NK-92 treated with Interleukin-12 subunit alpha and Interleukin-12 subunit beta, amount 100 ng/mL, for 24 hours (cell line): ENCODE results near the gene NADSYN1.
"Not testable (repeated sequence)": the region's sequence is repeated elsewhere in the genome, so short reads cannot be mapped to it uniquely, and the experiment has no call there.

Source experiments
- DNase-seq: peaks from one replicate; lab custom pipeline; 2025; lab: John Stamatoyannopoulos, UW

NADSYN1 gene

GRCh38 chr11:71453037-71453917 is at the start of gene NADSYN1:
NADSYN1 (plus strand) TSS chr11:71453203; CDS start chr11:71453297, 94 bp downstream.
- peak; percentile 93 for DNase-seq

DNA sequence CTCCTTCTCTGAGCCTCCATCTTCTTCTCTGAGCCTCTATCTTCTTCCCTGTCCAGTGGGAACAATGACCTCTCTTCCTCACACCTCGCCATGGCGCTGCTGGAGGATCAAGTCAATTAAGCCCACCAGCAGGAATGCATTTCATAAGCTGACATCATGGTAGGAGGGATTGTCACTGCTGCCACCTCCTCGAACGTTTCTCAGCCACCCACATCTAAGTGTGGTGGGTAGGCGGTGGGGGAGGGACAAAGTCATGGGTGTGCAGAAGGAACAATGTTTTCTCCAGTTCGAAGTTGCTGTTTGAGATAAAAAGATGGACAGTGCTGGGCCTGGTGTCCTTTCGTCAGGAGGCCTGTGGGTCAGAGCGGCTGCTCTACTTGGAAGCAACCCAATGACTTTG is 48.8 kb upstream of the NADSYN1 start:
- no peak for DNase-seq

DNA sequence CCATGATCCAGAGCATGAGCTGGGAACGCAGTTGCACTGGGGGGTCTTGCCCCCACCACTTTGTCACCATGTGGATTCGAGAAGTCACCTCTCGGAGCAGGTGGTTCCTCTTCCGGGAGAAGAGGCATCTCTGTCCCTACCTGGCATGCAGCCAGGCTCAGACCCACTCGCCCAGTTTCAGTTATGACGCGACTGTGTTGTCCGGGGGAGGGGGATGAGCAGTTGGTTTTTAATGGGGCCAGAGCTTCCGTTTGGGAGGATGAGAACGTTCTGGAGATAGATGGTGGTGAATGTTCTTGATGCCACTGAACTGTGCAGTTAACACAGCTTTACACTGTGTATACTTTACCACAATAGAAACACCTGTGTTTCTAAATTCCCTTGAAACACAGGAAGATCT is 46.3 kb upstream of the NADSYN1 start:
- no peak for DNase-seq

DNA sequence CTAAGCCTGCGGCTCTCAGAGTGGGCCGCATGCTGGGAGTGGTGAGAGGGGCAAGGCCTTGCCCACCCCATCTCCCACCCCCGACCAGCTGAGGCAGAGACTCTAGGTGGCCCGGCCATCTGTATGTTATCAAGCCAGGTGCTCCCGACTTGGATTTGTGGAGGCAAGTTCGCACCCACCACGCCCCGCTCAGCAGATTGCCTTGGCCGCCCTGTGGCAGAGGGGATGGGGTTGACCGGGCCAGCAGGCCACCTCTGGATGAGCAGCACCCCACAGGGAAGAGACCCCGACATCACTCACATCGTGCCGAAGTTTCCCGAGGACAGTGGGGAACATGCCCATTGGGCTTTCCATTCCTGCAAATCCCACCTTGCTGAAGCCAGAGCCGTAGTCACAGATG is 45.6 kb upstream of the NADSYN1 start:
- DNase-seq: no peak

GRCh38 chr11:71408826-71409225 is 44.2 kb upstream of the NADSYN1 start:
- no peak for DNase-seq

DNA sequence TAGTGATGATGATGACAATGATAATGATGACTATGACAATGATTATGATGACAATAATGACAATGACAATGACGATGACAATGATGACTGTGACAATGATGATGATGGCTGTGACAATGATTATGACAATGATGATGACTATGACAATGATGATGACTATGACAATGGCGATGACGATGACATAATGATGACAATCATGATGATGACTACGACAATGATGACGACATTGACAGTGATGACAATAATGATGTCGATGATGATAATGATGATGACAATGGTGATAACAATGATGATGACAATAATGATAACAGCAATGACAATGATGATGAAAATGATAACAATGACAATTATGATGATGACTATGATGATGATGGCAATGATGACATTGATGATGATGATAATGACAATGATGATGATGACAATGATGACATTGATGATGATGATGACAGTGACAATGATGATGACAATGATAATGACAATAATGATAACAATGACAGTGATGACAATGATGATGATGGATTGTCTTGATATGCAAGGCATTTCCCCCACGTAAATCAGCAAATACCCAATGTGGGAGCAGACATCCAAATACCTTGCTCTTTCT is 42.5 kb upstream of the NADSYN1 start:
- DNase-seq: no peak

GRCh38 chr11:71414645-71415044 is 38.4 kb upstream of the NADSYN1 start:
- no peak for DNase-seq

DNA sequence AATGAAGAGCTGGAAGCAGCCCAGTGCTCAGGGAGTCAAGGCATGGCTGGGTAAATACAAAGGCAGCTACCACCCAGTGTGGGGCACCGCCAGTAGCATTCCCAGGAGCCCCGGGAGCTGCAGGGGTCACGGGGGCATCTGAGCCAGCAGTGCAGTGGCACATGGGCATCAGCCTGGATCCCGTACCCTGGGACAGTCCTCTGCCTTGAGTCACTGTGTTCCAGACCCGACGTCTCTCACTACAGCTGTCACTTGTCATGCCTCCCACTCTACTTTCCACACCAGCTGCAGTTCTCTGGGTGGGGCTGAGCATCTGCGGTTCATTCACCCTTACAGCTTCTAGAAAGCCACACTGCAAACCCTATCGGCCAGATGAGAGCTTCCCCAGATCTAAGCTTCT is 34.4 kb upstream of the NADSYN1 start:
- DNase-seq: no peak

DNA sequence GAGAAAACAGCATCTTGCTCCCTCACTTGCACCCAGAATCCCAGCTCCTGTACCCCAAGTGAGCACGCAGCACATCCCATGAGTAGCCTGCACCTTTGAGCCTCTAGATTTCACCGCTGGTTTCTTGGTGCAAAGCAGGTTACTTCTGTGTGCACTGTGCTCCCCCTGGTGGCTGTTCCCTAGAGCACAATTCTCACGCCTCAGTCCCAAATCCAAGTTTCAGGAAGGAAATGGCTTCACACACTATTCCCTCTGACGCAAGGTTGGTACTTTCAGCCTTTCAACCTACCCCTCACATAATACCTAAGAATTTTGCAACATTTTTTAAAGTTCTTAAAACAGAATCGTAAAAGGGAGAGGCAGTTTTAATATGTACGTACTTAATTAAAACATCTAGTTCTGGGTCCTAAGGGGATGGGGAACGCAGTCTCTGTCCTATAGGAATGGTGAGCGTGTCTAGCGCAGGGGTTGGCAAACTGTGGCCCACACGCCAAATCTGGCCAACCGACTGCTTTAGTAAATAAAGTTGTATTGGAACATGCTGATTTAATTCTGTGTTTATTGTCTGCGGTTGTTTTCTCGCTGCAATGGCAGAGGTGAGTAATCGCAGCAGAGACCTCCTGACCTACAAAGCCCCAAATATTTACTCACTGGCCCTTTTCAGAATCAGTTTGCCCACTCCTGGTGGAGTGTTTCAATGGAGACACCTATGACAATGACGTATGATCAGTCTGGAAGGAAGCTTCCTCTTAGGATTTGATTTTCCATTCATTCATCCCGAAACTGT is 32.4 kb upstream of the NADSYN1 start:
- DNase-seq: no peak

DNA sequence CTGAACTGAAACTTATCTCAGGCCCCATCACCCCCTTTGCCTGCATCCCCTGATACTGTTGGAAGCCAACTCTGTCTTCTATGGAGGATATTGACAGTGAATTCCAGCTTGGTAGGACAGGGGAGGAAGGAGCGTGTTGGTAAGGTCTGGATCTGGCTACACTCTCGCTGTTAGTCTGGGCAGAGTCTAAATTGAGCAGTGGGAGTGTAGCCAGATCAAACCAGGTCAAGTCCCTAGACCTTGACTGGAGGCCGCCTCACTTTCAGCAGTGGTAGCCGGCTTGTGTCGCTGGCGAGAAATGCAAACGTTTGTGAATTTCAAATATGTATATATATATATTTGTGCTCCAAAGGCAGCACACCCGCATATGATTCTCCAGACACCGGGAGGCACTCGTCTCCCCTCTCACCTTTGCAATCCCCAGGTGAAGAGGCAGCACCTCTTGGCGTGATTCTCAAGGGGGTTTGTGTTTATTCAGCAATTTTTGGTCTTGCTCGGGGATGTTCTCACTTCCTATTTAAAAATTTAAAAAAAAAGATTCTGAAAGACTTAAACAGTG is 31.5 kb upstream of the NADSYN1 start:
- DNase-seq: no peak

- DNase-seq: not testable (repeated sequence)
Measured at GRCh38 chr11:71422318-71422717, 30.7 kb upstream of the NADSYN1 start.

- DNase-seq: no peak
Measured at GRCh38 chr11:71423181-71423790, 29.7 kb upstream of the NADSYN1 start.

GRCh38 chr11:71425409-71425808 is 27.6 kb upstream of the NADSYN1 start:
- DNase-seq: no peak

- DNase-seq: no peak
Measured at GRCh38 chr11:71425860-71426259, 27.1 kb upstream of the NADSYN1 start.

DNA sequence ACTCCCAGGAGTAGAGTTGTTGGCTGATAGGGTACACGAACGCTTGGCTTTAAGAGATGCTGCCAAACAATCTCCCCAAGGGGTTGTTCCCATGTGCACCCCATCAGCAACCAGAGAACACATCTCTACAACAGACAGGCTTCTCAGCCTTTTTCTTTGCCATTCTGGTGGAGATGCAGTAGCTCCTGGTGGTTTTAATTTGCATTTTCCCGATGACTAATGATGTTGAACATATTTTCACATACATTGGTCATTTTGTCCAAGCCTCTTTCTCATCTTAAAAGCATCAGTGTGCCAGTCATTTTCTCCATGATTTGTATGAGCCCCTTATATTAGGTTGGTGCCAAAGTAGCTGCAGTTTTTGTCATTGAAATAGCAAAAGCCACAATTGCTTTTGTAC is 26.6 kb upstream of the NADSYN1 start:
- DNase-seq: no peak

DNA sequence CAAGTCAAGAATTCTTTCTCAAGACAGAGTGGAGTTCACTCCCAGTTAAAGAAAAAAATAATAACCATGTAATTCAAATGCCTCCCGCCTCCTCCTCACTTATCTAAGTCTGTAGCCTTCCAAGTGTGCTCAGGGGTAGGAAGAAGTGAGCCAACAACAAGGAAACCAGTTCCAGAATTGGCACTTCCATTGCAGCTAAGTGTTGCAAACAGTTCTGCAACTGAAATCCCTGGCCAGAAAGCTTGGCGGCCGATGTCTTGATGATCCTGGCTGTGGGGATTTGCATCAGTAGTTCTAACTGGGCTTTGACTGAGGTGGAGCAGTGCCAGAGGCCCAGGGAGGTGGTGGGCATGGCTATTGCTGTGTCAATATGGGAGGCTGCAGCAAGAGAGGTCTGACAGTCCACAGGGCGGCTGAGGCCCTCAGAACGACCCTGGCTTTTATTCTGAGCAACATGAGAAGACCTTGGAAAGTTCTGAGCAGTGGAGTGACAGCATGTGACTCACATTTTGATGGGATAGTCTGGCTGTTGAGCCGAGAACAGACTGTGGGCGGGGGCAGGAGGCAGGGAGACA is 24.1 kb upstream of the NADSYN1 start:
- no peak for DNase-seq

- DNase-seq: no peak
Measured at GRCh38 chr11:71429701-71430100, 23.3 kb upstream of the NADSYN1 start.

DNA sequence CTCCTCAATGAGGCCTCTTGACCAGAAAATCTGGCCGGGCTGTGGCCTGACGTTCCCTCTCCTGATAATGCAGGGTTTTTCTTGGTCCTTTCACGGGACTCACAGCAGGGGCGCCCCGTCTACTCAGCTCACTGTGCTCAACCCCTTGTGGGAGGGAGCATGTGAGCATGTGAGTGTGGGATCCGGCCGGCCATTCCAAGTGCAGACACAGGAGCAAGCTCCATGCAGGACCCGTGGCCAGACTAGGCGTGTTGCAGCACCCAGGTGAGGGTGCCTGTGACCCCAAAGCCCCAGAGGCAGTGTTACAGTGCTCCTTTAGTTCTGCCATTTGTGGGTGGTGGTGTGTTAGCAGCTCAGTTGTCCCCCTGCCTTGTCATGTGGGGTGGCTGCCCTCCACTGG is 22.8 kb upstream of the NADSYN1 start:
- no peak for DNase-seq

GRCh38 chr11:71431271-71431670 is 21.7 kb upstream of the NADSYN1 start:
- DNase-seq: no peak

DNA sequence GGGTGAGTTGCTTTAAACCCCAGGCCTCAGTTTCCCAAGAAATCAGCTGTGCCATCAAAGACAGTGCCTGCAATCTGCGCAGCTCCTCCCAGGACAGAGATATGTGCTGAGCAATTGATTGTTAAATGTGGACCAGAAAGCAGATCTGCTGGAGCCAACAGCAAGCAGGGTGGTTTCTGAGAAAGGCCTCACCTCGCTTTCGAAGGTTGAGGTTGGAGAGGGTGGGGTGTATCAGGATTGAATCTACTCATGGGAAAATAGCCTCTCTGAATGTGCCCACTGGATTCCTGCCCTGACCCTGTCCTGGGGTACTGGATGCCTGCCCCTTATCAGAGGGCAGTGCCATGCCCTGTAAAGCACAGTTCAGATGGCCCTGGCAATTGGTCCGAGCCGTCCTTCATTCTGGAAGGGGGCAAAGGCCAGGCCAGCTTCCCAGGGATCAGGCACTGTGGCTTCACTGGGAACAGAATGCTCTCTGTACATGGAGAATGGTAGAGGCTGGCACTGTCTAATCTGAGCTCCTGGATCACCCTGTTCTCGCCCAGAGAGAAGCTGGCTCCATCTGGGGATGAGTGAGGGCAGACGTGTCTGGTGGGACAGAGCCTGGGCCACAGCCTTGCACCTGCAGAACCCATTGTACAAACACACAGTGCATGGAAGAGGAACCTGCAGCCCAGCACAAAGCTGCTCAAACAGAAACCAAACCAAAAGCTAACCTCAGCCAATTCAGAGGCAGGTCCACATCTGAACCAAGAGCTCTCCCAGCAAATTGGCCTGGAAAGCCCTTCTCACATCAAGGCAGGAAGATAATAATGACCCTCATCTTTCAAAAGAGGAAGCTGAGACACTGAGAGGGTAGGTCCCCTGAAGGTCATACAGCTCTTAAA is 20.0 kb upstream of the NADSYN1 start:
- no peak for DNase-seq
